DMS153 (cell line): ENCODE results near the gene JARID2.
A peak's percentile ranks its signal among the peaks of the same experiment; 100 is the strongest.

Experiments used
- DNase-seq: peaks from one replicate; lab custom pipeline; 2025; lab: John Stamatoyannopoulos, UW

The JARID2 gene

DNA sequence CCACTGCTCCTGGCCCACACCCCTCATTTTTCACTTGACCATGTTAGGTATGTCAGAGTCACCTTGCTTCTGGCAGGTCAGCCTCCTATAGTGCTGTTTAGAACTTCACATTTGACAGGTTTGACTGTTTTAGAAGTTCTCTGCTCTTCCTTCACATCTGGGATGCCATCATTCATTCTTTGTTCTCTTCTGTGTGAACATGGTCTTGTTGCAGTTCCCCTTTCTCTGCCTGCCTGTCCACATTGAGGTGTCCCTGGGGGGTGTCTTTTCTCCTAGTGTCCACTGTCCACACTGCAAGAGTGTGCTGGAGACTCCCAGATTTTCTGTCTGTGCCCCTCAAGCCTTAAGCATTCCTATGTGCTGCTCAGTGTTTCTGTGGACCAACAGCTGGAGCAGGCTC, 89.5 kb downstream of the JARID2 start:
- no peak for DNase-seq

- DNase-seq: no peak
Measured at GRCh38 chr6:15335916-15336315, 90.0 kb downstream of the JARID2 start.

- DNase-seq: no peak
Measured at GRCh38 chr6:15336900-15337560, 91.2 kb downstream of the JARID2 start.

DNA sequence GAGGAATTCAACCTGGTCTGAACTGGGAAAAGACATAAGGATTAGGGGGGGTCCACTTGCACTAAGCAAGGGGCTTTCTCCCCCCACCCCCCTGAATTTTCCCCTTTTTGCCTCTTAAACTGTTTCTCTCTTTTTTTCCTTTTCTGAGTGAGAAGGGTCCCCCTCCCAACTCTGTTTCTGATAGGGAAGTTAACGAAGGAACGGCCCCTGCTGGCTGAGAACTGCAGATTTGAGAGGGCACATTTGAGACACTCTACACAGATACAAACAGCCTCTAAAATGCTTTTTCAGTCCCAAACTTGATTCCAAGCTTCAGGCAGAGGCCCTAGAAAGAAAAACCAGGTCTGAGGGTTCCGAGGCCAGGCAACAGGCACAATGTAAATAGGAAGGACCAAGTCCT, 91.7 kb downstream of the JARID2 start:
- DNase-seq: no peak

GRCh38 chr6:15338476-15338875, 92.6 kb downstream of the JARID2 start:
- DNase-seq: no peak

DNA sequence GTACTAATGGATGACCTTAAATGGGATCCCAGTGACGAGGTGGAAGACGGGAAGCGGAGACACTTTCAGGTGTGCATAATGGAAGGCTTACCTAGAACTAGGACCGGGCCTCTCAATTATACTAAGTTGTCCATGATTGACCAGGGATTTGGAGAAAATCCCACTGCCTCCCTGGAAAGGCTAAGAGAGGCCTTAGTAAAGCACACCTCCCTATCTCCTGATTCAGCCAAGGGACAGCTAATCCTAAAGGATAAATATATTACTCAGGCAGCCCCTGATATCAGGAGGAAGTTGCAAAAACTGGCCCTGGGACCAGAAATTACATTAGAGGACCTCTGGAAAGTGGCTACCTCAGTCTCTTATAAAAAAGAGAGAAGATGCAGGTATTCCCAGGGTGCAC, 93.2 kb downstream of the JARID2 start:
- DNase-seq: no peak

GRCh38 chr6:15340105-15340601, 94.3 kb downstream of the JARID2 start:
- DNase-seq: no peak

DNA sequence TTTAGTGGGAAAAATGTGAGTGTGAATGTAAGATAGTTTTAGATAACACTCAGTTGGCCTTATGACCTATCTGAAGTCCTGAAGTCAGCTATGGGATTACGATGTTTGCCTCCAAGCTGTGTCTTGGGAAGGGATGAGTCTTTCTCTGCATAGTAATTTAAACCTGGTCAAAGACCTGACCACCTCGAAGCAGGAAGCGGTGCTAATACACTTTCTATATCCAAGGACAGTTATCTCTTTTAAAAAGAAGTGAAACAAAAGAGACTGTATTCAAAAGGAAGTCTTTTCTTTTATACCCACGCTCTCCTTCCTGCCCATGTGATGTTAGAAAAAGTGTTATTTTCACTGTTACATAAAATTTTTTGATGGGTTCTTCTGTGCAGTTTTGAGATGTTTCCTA, 94.9 kb downstream of the JARID2 start:
- no peak for DNase-seq

DNA sequence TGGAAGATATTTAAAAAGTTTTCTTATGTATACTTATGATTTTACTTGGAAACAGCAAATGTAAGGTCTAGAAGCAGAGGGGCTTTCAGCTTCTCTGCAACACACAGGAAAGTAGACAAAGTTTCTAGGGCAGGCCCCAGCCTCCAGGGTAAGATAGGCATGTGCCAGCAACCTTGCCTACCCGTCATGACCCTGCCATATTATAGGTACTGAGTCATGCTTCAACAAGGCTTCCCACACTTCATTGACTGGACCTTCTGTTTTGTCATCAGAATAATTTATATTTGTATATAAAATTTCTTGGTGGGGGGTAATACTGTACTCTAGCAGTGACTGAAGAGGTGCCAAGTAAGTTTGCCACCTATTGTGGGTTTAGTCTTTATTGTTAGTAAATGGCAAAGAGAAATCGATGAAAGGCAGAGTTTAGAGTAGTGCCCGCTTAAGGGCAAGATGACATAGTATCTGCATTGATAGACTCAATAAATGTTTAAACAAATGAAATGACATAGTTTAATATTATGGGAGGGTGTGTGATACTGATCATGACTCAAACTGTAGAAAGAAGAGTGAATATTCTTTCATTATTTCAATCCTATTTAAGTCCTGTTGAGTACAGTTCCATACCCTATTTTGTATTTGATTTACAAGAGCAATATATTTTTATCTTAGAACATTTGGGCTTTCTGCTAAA, 95.6 kb downstream of the JARID2 start:
- DNase-seq: no peak

- no peak for DNase-seq
Measured at GRCh38 chr6:15342114-15342513, 96.2 kb downstream of the JARID2 start.

DNA sequence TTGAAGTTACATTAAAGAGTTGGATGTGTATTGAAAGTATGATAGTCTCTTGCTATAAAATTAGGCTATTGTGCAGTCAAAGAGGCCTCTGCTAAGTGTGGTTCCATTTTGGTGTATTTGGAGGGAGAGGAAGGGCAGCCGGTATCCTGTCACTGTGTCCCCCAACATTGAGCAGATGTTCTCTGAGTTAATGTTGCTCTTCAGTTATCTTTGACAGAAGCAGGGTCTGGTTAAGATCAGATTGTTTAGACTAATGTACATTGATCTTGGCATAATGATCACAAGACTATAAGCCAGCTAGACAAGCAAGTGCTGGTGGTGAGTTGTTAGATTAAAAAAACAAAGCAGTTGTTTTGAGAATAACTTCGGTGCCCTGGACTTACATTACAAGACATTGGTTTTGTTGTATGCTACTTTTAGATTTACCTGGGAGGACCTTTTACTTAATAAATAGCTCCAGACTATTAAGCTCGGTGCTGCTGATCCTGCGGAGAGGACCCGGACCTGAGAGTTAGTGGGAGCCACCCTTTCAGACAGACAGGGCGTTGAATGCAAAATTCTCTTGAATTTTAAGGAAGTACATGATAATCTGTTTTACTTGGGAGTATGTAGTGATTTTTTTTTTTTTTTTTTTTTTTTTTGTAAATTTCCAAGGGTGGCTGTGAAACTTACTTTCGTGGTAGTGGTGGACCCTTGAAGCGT, 97.8 kb downstream of the JARID2 start:
- no peak for DNase-seq

GRCh38 chr6:15344192-15344519, 98.3 kb downstream of the JARID2 start:
- no peak for DNase-seq

DNA sequence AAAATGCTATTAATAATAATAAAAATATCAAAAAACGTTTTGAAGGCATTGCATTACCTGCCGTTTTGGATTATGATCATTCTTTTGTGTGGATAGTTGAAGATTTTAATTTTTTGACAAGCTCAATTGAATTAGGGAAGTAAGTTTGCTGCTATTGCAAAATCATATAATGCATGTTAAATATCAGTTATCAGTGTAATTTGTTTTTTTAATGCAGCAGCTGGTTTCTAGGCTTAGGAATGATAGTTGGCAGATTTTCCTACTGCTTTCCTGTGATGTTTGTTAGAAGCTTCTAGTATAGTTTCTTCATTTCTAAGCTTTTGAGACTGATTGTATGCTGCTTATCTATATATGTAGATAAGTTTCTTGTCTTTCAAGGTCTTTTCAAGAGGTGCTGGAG, 99.0 kb downstream of the JARID2 start:
- DNase-seq: no peak

- no peak for DNase-seq
Measured at GRCh38 chr6:15346315-15346714, 100.4 kb downstream of the JARID2 start.

- DNase-seq: no peak
Measured at GRCh38 chr6:15348528-15348927, 102.7 kb downstream of the JARID2 start.

GRCh38 chr6:15349379-15349778, 103.5 kb downstream of the JARID2 start:
- DNase-seq: no peak

- DNase-seq: no peak
Measured at GRCh38 chr6:15350386-15351083, 104.7 kb downstream of the JARID2 start.

- DNase-seq: no peak
Measured at GRCh38 chr6:15351631-15352030, 105.8 kb downstream of the JARID2 start.

DNA sequence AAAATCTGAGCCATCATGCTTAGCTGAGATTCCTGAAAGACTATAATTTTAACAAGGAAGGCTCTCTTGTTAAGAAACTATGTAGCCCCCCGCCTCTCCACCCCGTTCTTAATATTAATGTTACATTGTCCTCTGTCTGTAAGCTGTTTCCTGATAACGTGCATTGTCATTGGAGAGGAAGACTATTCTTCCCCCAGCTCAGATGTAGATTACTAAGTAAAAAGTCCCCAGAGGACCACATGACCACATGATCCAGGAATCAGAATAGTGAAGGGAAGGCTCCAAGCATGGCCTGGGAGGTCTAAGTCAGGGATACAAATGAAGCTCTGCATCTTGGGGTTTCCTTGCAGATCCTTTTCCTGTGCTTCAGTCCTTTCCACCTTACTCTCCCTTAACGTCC, 106.4 kb downstream of the JARID2 start:
- no peak for DNase-seq

GRCh38 chr6:15352845-15353244, 107.0 kb downstream of the JARID2 start:
- DNase-seq: peak; percentile 52

GRCh38 chr6:15355683-15356099, 109.8 kb downstream of the JARID2 start:
- DNase-seq: no peak

DNA sequence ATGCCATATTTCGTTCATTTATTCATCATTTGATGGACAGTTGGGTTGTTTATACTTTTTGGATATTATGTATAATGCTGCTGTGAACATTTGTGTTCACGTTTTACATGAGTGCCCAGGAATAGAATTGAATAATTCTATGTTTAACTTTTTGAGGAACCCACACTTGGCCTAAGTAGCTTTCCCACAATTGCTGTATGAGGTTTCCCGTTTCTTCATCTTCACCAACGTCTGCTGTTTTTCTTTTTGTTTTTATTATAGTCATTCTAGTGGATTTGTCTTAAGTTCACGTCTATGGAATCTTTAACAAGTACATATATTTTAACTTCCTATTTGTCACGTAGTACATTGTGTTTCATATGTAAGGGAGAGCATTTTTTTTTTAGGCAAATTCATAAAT, 110.3 kb downstream of the JARID2 start:
- DNase-seq: no peak

- DNase-seq: no peak
Measured at GRCh38 chr6:15356937-15357336, 111.1 kb downstream of the JARID2 start.
